GM12891 (cell line): ENCODE results near the gene UGGT1. TPM values are rescaled to one million over a fixed set of nuclear protein-coding genes. Genes with fewer than 3 reads are reported as not detected.

Experiments
- DNase-seq: peaks from one replicate; pipeline ENCODE4 v3.0.0; 2011; ENCODE audit warnings: low spot score; ENCODE audit not compliant: insufficient read length
- FAIRE-seq: peaks from 2 replicates; lab custom pipeline; 2011; peaks lifted over from hg19 to GRCh38; lab: Jason Lieb, UNC
- PAX5 ChIP-seq: IDR thresholded peaks from 2 replicates; pipeline ENCODE4 v1.6.1; 2011; ENCODE audit warnings: low read length, moderate library complexity, mild to moderate bottlenecking; ENCODE audit not compliant: insufficient read depth, severe bottlenecking
- POLR2A ChIP-seq: IDR thresholded peaks from 2 replicates; pipeline ENCODE4 v1.6.1; 2011; ENCODE audit warnings: low read depth, low read length, control low read depth
- POLR2AphosphoS5 ChIP-seq: IDR thresholded peaks from 2 replicates; pipeline ENCODE4 v1.6.1; 2011; ENCODE audit warnings: low read depth, low read length, control low read depth
- POU2F2 ChIP-seq: IDR thresholded peaks from 2 replicates; pipeline ENCODE4 v1.6.1; 2011; ENCODE audit warnings: low read depth, mild to moderate bottlenecking, control low read depth, low read length, moderate library complexity
- SPI1 ChIP-seq: IDR thresholded peaks from 2 replicates; pipeline ENCODE4 v1.6.1; 2011; ENCODE audit warnings: low read depth, low read length, control low read depth
- TAF1 ChIP-seq: IDR thresholded peaks from 2 replicates; pipeline ENCODE4 v1.6.1; 2011; ENCODE audit warnings: low read depth, low read length, control low read depth
- polyA plus RNA-seq: library from polyadenylated mRNA; unstranded; fragments of >200 nt; gene quantifications from one replicate; pipeline ENCODE4 v1.2.1, GENCODE V29; 2012; ENCODE audit warnings: low read depth, missing spikeins, inconsistent platforms; ENCODE audit not compliant: missing spikeins

UGGT1 gene, protein sequence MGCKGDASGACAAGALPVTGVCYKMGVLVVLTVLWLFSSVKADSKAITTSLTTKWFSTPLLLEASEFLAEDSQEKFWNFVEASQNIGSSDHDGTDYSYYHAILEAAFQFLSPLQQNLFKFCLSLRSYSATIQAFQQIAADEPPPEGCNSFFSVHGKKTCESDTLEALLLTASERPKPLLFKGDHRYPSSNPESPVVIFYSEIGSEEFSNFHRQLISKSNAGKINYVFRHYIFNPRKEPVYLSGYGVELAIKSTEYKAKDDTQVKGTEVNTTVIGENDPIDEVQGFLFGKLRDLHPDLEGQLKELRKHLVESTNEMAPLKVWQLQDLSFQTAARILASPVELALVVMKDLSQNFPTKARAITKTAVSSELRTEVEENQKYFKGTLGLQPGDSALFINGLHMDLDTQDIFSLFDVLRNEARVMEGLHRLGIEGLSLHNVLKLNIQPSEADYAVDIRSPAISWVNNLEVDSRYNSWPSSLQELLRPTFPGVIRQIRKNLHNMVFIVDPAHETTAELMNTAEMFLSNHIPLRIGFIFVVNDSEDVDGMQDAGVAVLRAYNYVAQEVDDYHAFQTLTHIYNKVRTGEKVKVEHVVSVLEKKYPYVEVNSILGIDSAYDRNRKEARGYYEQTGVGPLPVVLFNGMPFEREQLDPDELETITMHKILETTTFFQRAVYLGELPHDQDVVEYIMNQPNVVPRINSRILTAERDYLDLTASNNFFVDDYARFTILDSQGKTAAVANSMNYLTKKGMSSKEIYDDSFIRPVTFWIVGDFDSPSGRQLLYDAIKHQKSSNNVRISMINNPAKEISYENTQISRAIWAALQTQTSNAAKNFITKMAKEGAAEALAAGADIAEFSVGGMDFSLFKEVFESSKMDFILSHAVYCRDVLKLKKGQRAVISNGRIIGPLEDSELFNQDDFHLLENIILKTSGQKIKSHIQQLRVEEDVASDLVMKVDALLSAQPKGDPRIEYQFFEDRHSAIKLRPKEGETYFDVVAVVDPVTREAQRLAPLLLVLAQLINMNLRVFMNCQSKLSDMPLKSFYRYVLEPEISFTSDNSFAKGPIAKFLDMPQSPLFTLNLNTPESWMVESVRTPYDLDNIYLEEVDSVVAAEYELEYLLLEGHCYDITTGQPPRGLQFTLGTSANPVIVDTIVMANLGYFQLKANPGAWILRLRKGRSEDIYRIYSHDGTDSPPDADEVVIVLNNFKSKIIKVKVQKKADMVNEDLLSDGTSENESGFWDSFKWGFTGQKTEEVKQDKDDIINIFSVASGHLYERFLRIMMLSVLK (N-terminal part only)
- polyA plus RNA-seq: 15.7 TPM

DNA sequence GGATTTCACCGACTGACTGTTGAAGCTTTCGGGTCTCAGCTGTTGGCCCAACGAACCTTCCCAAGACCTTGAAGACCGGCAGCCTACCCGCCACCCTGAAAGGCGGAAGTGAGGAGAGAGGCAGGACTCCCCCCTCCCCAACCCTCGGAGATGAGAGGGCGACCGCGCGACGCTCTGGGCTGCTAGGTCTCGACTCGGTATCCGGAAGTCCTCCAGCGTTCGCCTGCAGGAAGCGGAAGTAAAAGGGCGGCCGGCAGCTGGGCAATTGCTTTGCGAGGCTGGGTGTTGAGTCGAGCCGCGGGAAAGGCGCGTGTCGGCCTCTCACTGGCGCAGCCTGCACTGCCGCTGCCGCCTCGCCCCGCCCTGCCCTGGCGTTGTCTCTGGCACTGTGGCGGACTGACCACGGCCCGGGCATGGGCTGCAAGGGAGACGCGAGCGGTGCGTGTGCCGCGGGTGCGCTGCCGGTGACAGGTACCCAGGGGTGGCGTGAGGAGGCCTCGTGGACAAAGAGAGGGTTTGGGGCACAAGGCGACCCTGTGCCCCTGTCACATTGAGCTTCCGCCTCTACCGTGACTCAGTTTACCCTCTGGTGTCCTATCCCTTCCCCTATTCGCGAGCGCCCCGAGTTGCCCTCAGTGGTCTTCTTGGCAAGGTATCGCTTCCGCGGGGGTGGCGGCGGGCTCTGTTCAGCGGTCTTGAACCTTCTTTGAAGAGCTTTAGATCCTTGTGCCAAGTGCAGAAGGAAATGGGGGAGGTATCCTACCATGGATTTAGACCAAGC lies at the start of gene UGGT1:
UGGT1 (plus strand) TSS at position 256 of the 781 bp plus-strand sequence; CDS start at position 414, 158 bp downstream.
- peak; percentile 19; the same call in 1 of the 2 replicates for TF ChIP-seq POU2F2
- TF ChIP-seq POLR2AphosphoS5: peak; percentile 97
- TF ChIP-seq SPI1: peak; percentile 87
- peak; percentile 97 for TF ChIP-seq POLR2A
- no peak for TF ChIP-seq PAX5
- TF ChIP-seq TAF1: peak; percentile 85; the same call in 1 of the 2 replicates
- FAIRE-seq (peak; percentile 97), DNase-seq (peak; percentile 88)

DNA sequence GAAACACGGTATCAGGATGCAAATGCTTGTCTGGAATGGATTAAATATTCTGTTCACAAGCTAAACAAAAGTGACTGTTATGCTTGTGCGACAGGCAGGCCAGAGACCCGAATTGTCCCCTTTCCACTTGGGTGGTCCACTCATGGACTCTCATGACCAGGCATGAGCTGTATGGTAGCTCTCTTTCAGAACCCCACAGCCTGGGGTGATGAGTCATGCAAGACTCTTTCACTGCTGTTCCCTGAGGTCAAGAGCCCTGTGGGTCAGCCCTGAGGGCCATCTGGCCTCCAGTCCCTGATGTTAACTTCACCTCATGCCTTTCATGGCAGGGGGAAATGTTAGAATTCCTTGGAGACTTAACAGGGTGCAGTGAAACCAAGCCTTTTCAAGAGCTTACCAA lies 49.4 kb upstream of the UGGT1 start:
- DNase-seq (no peak), FAIRE-seq (no peak)
- no peak for TF ChIP-seq PAX5
- TF ChIP-seq POLR2AphosphoS5: no peak
- no peak for TF ChIP-seq POLR2A
- TF ChIP-seq SPI1: no peak
- no peak for TF ChIP-seq POU2F2
- TF ChIP-seq TAF1: no peak

DNA sequence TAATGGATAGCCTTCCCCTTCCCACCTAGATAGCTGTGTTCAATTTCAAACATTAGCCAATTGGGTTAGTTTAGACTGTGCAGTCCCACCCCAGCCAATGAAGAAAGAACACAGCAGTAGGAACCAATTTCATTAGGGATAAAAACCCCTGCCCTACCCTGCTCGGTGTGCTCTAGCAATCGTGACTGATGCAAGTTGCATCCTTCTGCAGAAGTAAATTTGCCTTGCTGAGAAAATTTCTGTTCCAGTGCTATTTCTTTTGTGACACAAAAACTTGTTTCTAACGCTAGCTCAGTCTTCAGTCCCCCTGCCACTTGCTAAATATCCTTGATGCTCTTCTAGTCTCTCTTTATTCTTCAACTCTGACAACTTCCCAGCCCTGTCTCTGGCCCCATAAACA lies 48.0 kb upstream of the UGGT1 start:
- TF ChIP-seq SPI1 (no peak), PAX5 (no peak), POLR2AphosphoS5 (no peak), POU2F2 (no peak), POLR2A (no peak), TAF1 (no peak)
- no peak for FAIRE-seq
- DNase-seq: no peak

DNA sequence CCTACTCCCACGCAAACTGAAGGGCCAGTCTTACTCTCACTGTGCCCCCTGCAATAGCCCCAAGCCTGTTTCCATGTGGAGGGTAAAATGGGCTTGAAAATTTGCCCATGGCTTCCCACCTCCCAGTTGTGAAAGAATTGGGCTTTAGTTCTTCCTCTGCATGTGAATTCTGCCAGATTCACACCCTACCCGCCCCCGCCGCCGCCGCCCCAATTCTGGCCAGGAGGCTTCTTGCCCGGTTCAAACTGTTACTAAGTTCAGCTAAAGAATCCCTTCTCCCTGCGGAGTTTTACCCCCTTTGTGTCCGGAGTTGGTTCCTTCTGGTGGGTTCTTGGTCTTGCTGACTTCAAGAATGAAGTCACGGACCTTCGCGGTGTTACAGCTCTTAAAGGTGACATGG lies 37.7 kb upstream of the UGGT1 start:
- TF ChIP-seq SPI1 (no peak), POLR2AphosphoS5 (no peak), POU2F2 (no peak), PAX5 (no peak), POLR2A (no peak), TAF1 (no peak)
- FAIRE-seq: no peak
- DNase-seq: no peak

DNA sequence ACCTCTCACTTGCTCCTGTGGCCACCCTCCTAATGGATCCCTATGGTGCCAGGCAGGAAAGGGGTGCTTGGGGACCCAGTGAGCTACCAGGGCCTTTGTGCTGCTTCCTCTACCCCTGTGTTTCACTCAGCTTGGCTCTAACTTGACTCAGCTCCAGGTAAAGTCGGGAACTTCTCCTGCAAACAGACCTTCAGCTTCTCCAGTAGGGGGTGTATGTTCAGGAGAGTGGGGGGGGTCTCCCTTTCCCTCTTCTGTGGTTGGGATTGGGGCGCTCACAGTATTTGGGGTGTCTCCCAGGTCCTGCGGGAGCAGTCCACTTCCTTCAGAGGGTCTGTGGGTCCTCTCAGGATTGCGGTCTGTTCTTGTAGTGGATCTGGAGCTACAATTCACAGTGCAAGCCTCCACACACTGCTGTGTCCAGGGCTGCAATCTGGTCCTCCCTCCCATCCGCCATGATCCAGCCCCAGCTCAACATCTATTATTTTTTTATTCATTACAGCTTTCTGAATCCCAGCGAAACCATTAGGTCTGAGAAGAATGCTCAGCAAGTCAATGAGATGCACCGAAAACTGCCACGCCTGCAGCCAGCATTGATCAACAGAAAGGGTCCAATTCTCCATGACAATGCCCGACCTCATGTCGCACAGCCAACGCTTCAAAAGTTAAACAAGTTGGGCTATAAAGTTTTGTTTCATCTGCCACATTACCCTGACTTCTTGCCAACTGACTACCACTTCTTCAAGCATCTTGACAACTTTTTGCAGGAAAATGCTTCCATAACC lies 36.7 kb upstream of the UGGT1 start:
- TF ChIP-seq TAF1: no peak
- no peak for TF ChIP-seq POLR2AphosphoS5
- no peak for TF ChIP-seq POLR2A
- TF ChIP-seq PAX5: no peak
- TF ChIP-seq POU2F2: no peak
- no peak for TF ChIP-seq SPI1
- no peak for FAIRE-seq
- no peak for DNase-seq

DNA sequence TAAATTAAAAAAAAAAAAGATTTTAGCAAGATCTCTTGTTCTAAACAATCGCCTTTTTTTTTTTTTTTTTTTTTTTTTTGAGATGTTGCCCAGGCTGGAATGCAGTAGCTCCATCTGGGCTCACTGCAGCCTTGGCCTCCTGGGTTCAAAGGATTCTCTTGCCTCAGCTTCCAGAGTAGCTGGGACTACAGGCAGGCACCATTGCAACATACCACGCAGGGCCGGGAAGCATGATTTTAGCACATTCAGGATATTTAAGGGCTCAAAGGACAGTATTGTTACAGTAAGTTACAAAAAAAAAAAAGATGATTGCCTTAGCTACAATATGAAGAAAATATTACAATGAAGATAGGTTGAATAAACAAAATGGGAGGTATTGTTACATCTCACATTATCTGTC lies 33.7 kb upstream of the UGGT1 start:
- DNase-seq: no peak
- TF ChIP-seq POLR2A (no peak), POLR2AphosphoS5 (no peak), POU2F2 (no peak), SPI1 (no peak), TAF1 (no peak)
- FAIRE-seq: no peak

DNA sequence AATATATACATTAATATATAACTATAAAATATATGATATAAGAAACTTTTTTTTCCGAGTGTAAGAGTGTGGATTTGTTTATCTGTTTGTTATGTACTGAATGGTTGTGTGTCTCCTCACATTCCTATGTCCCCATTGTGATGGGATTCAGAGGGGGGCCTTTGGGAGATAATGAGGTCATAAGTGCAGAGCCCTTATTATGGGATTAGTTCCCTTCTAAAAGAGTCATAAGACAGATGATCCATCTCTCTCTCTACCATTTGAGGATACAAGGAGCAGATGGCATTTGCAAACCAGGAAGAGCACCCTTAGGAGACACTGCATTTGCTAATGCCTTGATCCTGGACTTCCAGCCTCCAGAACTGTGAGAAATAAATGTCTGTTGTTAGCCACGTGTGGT lies 32.9 kb upstream of the UGGT1 start:
- TF ChIP-seq PAX5 (no peak), POU2F2 (no peak), POLR2AphosphoS5 (no peak), SPI1 (no peak)
- no peak for DNase-seq
- FAIRE-seq: no peak

DNA sequence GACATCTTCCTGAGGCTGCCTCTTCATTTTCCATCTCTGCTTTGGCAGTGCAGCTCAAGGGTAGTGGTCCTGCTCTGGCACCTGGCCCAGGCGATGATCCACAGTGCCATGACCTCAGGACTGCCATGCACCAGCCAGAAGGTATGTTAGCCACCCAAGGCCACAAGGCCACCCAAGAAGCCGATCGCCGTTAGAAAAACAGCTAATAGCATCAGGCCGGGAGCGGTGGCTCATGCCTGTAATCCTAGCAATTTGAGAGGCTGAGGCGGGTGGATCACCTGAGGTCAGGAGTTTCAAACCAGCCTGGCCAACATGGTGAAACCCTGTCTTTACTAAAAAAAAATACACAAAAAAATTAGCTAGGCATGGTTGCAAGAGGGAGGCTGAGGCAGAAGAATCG lies 28.4 kb upstream of the UGGT1 start:
- FAIRE-seq: no peak
- no peak for DNase-seq
- TF ChIP-seq POLR2A (no peak), POU2F2 (no peak), TAF1 (no peak)
